Measurements from ENCODE around the gene ZC3H7A.

- no peak for TF ChIP-seq POLR2A (IDR thresholded peaks at IDR 0.05)
- TF ChIP-seq, protein P1, sequence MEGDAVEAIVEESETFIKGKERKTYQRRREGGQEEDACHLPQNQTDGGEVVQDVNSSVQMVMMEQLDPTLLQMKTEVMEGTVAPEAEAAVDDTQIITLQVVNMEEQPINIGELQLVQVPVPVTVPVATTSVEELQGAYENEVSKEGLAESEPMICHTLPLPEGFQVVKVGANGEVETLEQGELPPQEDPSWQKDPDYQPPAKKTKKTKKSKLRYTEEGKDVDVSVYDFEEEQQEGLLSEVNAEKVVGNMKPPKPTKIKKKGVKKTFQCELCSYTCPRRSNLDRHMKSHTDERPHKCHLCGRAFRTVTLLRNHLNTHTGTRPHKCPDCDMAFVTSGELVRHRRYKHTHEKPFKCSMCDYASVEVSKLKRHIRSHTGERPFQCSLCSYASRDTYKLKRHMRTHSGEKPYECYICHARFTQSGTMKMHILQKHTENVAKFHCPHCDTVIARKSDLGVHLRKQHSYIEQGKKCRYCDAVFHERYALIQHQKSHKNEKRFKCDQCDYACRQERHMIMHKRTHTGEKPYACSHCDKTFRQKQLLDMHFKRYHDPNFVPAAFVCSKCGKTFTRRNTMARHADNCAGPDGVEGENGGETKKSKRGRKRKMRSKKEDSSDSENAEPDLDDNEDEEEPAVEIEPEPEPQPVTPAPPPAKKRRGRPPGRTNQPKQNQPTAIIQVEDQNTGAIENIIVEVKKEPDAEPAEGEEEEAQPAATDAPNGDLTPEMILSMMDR (IDR thresholded peaks at IDR 0.05): no peak
- TF ChIP-seq EP300 (IDR thresholded peaks at IDR 0.05): no peak
Measured at GRCh38 chr16:11721781-11722467, 75.1 kb downstream of the ZC3H7A start.

All from stomach (tissue), 4 donors.